ENCODE data around the gene CLASRP.
A peak's percentile ranks its signal among the peaks of the same experiment; 100 is the strongest.

Gene CLASRP

DNA sequence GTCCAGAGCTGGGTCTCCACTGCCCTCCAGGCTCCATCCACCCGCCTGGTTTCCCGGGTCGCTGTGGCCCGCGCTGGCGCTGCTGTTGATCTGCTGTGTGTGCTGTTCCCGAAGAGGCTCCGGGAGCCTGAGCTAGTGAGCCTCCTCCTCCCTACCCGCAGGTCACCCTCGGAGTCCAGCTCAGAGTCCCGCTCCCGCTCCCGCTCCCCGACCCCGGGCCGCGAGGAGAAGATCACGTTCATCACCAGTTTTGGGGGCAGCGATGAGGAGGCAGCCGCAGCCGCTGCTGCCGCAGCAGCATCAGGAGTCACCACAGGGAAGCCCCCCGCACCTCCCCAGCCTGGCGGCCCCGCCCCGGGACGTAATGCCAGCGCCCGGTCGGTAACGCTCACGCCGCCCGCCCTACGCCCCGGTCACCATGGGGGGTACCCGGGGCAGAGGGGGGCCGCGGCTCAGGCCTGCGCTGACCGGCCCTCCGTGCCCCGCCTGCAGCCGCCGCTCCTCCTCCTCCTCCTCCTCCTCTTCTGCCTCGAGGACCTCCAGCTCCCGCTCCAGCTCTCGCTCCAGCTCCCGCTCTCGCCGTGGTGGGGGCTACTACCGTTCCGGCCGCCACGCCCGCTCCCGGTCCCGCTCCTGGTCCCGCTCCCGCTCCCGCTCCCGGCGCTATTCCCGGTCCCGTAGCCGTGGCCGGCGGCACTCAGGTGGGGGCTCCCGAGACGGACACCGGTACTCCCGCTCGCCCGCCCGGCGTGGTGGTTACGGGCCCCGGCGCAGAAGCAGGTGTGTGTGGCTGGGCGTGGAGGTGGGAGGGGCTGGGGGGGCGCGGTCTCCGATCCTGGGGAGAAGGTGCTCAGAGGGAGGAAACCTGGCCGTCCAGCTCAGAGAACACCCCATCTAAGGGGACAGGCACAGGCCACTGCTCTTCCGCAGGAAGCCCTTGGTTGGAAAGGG is 25.3 kb downstream of the CLASRP start:
- DNase-seq = no peak

DNA sequence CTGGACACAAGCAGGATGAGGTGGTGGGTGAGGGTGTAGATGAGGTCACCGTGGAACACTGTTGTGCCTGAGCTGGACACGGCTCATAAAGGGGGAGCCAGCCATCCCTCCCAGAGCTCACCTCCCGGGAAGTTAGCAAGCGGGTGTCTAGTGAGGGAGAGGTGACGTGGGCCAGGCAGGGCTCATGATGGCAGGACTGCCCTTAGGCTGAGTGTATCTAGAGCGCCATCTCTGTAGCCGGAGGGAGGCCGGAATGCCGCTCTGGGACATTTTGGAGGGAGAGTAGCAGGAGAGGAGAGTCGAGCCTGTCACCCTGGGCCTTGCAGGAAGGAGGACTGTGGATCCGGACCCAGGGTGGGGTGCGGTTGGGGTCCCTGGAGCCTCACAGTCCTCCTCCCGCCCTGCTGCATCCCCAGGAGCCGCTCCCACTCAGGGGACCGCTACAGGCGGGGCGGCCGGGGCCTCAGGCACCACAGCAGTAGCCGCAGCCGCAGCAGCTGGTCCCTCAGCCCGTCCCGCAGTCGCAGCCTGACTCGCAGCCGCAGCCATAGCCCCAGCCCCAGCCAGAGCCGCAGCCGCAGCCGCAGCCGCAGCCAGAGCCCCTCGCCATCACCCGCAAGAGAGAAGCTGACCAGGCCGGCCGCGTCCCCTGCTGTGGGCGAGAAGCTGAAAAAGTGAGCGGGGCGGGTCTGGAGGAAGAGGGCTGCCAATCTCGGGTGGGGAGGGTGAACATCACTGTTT is 28.2 kb downstream of the CLASRP start:
- DNase-seq = no peak

DNA sequence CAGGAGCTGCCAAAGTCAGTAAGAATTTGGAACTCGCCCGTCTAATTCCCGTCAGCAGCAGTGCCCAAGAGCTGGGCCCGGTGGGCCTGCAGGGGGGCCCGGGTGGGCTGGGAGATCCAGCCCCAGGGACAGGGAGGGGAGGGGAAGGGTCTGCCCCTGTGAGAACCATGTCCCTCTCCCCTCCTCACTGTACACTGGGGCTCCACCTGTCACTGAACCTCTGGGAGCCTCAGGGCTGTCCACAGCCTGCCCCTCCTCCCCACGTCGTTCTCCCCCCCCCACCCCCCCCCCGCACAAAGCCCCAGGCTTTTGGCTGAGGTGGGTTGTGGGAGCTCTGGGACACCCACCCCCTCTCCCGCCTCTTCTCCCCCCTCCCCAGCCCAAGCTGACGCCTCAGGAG is 29.2 kb downstream of the CLASRP start:
- DNase-seq = no peak

DNA sequence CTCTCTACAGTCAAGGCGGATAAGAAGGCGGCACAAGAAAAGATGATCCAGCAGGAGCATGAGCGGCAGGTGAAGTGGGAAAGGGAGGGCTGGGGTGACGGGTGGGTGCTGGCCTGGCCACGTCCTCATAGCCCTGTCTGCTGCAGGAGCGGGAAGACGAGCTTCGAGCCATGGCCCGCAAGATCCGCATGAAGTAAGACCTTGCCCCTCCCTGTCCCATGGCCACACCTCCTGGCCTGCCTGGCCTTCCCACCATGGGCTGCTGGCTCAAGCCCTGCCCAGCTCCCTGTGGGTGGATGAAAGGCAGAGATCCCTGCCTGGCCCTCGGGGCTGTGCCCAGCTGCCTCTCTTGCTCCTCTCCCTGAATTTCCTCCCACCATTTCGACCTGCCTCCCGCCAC is 30.2 kb downstream of the CLASRP start:
- peak; percentile 35 for DNase-seq

DNA sequence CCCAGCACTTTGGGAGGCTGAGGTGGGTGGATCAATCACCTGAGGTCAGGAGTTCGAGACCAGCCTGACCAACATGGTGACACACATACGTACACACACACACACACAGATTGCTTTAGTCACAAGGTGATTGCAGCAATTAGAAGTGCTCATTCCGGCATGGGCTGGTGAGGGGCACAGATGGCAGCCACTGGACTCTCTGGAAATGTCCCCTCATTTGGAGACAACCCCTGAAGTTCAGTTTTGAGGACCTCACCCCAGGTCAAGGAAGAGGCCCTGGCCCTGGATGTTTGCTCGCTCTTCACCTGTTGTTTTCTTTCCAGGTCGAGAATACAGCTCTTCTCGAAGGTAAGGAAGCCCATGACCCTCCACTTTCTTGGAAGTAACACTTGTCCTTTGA is 31.4 kb downstream of the CLASRP start:
- no peak for DNase-seq

DNA sequence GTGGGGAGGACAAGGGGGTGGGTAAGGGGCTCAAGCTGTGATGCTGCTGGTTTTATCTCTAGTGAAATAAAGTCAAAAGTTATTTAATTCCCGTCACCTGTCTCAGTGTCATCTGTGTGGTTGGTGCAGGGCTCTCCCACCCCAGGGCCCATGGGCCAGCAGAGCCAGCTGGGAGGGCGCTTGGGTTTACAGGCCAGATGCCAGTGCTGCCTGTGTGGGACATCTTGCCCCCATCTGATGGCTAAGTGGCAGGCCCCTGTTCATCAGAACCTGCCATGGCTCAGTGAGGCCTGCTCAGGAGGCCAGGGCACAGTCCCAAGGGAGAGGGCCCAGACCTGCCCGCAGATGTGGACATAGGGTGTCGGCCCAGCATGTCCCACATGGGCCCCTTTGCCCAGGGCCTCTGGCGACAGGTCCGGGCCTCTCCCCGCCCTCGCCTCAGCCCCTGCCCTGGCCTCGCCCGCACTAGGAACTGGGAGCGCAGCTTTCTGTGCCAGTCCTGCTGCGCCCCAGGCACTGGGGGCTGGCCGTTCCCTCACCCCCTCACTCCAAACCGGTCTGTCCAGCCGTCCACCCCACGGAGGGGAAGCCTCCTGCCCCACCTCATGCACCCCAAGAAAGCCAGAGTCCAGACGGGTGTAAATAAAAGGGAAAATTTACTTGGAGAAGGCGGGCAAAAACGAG is 32.2 kb downstream of the CLASRP start:
- no peak for DNase-seq

DNA sequence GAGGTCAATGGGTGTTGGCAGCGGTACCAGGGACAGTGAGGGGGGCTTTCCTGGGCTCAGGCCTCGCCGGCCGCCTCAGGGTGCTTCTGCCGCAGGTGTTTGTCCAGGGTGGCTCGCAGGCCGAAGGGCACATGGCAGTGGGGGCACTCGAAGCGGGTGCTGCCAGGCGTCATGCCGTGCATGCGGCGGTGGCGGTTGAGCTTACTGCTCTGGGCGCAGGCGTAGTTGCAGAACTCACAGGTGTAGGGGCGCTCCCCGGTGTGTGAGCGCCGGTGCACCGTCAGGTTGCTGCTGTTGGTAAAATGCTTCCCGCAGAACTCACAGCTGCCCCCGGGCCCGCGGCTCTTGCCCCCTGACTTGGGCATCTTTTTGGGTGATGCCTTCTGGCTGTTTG is 32.7 kb downstream of the CLASRP start:
- no peak for DNase-seq

DNA sequence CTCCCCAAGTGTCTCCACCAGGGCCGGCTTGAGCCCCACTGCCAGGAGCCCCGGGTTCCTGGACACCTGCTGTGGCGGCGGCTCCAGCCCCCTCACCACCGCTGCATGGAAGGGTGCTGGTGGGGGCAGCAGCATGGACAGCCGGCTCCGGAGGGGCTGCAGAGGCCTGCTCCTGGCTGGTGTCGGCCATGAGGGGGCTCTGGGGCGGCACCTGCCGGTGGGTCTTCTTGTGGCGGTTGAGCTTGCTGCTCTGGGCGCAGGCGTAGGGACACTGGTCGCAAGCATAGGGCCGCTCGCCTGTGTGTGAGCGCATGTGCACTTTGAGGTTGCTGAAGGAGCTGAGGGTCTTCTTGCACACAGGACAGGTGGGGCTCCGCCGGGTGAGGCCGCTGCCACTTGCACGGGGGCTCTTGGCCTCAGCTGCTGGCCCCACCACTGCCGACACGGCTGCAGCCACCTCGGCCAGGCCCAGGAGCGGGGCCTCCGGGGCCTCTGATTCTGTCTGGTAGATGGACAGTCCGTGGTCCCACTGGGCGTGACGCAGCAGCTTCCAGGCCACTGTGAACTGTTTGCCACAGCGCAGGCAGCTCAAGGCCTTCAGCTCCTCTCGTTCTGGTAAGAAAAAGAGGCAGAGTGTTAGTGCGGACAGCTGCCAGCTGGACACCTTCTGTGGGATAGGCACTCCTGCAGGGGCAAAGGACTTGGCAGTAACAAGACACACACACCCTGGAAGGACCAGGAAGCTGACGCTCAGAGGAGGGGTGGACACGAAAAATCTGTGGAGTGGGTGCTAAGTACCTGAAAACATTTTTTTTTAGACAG is 33.3 kb downstream of the CLASRP start:
- DNase-seq = no peak

DNA sequence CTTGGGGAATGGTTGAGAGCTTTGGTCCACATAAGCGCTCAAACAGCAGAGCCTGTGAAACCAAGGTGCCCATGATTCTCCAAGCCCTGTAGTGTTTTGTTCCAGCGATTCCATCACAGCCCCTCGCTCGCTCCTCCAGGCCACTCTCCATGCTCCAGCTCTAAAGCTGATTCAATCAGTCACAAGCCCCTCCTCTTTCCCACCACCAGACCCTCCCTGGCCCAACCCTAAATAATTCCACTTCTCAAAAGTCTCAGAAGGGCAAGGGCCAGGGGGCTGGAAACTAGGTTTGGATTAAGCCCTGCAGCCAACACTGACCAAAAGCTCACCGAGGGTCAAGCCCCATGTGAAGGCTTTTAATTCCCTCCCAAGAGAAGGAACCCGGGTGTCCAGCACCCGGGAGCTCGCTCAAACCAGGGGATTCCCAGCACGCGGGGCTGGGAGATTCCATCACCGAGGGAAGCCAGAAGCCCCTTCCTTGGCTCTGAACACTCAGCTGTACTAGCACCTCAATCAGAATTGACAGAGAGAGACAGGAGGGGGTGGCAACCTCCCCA is 36.0 kb downstream of the CLASRP start:
- DNase-seq = no peak

DNA sequence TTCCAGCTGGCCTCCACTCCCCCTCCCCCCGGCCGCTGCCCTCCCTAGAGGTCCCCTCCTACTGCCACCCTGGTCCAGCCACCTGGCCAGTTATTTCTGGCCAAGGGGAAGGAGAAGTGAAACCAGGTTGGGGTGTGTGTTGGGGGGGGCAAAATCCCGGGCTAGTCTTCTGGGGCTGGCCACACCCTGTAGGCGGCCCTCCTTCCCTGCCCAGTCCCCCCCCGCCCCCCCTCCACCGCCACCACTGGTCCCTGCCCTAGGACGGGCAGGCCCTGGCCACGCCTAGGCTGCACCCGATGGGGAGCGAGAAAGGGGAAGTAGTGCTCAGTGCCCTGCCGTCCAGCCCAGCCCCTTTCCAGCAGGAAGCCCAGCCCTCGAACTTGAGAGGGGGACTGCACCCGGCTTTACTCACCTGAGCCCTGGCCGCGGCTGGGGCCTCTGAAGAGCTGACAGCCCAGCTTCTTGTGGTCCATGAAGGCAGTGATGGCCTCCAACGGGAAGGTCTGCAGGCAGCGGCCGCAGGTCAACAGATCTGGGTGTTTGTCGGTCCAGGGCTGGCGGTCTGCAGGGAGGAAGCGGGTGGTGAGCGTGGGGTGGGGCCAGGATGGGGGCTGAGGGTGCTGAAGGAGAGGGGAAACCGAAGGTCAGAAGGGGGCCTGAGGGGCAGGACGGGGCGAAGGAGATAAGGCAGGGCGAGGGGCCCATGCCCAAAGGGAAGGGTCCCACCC is 36.6 kb downstream of the CLASRP start:
- peak; percentile 98 for DNase-seq

DNA sequence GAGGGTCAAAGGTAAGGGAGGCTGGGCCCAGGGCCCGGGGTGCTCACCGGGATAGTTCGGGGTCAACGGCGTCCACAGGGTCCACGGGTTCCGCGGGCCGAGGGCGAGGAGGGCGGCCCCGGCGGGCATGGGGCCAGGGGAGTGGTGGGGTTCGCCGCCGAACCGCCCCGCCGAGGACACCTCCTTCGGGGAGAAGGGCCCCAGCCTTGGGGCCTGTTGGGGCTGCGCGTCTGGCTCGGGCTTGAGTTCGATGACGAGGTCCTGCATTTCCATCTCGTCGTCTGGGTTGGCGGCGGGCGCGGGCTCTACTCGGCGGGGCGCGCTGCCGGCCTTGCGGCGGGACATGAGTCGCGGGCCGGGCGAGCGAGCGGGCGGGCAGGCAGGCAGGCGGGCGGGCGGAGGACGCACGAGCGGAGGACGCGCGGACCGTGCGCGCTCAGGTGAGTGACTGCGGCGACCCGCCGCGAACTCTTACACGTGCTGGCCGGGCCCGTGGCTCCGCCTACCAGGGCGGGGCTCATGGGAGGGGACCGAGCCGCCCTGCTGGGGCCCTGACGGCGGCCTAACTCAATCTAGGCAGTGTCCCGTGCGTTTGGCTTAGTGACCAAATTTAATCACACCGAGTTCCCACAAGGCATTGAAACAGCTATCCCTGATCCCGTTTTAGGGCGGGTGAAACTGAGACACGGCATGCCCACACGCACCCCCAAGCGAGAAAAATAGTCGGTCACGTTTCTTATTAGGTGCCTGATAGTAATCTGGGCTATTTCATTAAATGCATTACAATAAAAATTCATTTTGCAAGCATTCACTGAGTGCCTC is 37.4 kb downstream of the CLASRP start, which contains the start of gene ZNF296:
Gene ZNF296, minus strand, starts transcription at position 450 of the 822 bp plus-strand sequence. Its CDS starts 105 bp downstream, at position 345.
- DNase-seq = peak; percentile 80

DNA sequence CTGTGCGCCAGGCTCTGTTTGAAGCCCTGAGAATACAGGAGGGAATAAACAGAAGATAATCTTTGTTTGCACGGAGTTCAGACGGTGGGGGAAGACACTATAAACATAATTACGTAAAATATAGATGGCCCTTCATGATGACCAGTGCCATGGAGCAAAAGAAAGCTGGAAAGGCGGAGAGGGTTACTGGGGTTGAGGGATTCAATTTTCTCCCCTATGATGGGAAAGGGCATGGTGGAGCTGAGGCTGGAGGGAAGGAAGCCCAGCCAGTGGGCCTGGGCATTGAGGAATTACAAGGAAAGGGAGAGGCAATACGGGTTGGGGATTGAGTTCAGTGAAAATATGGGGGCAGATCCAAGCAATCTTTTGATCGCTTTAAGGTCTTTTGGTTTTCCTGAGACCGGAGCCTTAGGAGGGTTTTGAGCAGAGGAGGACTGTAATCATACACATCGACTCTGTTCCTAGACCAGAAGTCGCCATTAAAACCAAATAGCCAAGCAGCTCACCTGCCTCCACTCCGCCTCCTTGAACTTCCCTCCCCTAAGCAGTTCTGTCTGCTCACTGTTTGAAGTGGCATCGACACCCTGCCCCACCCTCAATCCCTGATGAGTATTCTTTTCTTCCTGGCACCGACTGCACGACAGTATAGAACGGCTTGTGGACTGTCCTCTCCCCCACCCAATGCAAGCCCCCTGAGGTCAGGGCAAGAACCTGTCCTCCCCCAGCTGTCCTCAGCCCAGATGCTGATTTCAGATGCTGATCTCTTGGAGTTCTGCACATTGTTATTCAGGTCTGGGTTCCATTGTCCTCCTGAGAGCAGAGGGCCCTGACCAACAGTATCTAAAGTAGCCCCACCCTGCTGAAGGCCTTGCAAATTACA is 38.2 kb downstream of the CLASRP start:
- no peak for DNase-seq

DNA sequence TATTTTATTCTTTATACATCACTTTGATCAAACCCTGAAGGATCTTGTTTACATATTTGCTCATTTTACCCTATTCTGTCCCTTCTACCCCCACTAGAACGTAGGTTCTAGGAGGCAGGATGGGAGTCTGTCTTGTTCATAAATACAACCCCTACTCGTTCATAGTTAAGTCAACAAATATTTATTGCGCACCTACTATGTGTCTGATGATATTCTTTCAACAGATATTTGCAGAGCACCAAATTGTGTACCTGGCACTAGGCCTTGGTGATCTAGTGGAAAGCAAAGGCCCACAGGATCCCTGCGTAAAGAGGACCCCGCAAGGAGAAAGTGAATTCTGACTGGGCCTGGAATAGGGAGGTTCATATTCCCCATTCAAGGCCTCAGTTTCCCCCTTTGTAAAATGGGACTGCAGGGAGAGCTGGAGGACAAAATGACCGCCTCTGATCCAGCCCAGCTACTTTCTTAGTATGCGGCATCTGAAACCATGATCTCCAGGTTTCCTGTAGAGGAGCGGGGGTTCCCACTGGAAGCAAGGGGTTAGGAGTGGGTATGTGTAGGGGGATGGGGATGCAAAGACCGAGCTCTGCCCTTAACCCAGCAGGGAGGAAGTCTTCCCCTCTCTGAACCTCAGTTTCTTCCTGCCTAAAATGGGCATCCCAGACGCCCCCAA is 39.7 kb downstream of the CLASRP start:
- DNase-seq = no peak

DNA sequence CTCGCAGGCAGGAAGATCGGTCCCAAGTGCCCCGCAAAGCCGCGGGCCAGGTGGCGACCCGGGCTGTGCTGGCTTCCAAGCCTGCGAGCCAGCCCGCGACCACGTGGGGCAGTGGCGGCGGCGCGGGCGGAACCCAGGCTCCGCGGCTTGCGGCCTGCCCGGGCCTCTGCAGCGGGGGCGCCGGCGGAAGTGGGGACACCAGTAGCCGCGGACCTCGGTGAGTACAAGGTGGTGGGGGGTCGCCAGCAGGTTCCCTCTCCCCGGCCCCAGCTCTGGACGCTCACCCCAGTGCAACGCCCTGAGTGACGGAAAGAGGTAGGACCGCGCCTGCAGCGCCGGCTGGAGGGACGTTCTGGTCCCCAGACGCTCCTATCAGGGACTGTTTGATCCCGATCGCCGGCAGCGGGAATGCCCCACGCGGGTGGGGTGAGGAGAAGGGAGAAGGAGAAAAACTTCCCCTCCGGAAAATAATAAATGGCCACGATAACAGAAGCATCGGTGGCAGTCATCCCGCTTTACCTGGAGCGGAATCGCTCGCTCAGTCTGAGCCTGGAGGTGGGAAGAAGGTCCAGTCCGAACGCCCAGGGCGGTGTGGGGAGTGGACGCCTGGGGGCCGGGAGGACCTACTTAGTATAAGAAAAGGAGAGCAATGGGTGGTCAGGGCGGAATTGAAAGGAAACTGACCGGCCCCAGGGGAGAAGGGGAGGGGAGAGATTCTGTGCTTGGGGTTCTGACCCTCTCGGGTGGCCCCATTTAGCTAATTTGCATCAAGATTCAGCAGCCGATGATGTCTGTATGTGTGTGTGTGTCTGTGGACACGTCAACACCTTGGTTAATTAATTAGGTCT is 40.4 kb downstream of the CLASRP start, which contains the start of gene GEMIN7:
Gene GEMIN7, plus strand, starts transcription at position 198 of the 848 bp plus-strand sequence. CDS start 10,855 bp downstream, outside the sequence.
- peak; percentile 71 for DNase-seq

DNA sequence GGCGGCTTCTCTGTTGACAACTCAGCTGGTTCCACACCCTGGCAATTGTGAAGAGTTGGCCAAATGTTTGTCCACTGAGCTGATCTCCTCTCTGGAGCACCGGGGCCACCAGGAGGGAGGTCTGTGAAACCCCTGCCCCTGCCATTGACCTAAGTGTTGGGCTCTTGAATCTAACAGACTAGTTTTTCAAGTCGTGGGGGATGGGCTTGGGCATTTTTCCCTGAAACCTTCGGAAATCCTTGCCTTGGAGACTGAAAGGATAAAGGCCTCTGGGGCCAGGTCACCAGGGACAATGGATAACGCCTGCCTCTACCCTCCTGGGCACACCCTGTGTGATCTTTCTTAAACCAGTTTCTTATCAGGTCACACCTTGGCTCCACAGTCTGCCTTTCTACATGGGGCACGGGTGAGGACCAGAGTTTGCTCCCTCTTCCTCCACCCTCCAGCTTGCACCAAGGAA is 41.1 kb downstream of the CLASRP start:
- DNase-seq = no peak

DNA sequence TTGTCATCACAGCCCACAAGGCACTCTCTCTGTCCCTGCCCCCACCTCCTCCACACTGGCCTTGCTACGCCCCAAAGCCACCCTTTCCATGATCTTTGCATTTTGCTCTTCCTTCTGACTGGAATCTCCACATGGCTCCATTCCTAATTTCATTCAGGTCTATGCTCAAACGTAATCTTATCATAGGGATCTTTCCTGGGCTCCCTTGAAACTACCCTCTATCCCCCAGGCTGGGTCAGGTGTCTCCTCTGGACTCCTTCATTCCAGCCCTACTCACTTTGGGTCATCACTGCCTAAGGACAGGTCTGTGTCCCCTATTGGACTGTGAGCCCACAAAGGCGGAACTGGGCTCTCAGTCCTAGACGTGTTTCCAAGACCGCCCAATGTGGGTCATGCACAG is 43.3 kb downstream of the CLASRP start:
- DNase-seq = no peak

DNA sequence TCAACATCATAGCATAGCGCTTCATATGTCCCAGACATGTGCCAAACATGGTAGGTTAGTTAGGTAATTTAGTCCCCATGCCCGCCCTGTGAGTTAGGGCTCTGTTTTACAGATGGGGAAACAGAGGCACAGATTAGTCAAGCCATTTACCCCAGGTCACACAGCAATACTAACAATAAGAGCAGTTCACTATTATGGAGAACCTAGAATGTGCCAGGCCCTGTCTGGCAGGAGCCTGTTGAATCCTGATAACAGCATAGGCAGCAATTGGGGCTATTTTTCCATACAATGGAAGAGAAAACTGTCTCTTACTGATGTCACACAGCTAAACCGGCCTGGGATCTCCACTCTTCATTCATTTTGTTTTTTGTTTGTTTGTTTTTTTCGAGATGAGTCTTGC is 47.6 kb downstream of the CLASRP start:
- no peak for DNase-seq

DNA sequence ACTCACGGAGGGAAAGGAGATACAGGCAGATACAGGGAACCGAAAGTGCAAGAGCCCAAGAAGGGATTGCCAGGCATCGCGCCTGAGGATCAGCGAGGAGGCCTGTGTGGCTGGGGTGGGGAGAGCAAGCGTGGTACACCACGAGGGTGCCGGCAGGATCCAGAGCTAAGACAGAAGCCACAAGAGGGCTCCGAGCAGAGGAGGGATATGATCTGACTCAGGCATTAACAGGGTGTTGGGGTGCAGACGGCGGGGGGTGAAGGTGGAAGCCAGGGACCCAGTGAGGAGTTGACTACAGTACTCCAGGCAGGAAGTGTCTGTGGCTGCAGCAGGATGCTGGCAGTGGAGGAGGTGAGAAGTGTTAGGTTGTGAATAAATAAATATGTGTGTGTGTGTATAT is 48.7 kb downstream of the CLASRP start:
- peak; percentile 95 for DNase-seq

Data from MV-4-11 (cell line).